HG02678 (cell line): ENCODE data around the gene OXSM.

Source experiments
- ATAC-seq: cut with Tn5 transposase; IDR thresholded peaks from one replicate; pipeline ENCODE4 v1.9.1; 2021; ENCODE audit warnings: mild to moderate bottlenecking, moderate library complexity; ENCODE audit not compliant: unreplicated experiment

The OXSM gene

GRCh38 chr3:25803833-25804232, 13.9 kb downstream of the OXSM start:
- no peak for ATAC-seq

- no peak for ATAC-seq
These were observed 14.8 kb downstream of the OXSM start for GRCh38 chr3:25804676-25805075.

- ATAC-seq, result no peak
These were observed 22.8 kb downstream of the OXSM start for GRCh38 chr3:25812644-25813043.

DNA sequence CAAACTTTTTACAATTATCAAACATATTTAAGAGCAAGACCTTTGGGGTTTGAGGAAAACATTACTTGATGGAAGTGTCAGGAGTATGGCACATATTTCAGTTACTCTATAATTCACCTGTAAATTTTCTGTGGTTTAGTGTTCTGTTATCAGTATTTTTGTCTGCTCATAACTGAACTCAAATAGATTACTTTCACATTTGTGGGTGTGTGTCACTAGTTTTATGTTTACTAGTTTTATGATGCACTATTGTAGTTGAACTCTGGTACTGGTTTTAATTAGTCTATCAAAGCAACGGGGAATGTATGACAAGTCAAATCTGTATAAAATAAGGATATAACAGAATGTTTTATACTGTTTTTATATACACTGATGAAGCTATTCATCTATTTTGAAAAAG, 27.2 kb downstream of the OXSM start:
- ATAC-seq, result peak; percentile 52

GRCh38 chr3:25817638-25818037, 27.7 kb downstream of the OXSM start:
- ATAC-seq, result no peak

- no peak for ATAC-seq
These were observed 28.4 kb downstream of the OXSM start for GRCh38 chr3:25818335-25818734.

- no peak for ATAC-seq
These were observed 30.5 kb downstream of the OXSM start for GRCh38 chr3:25820366-25820765.

GRCh38 chr3:25820816-25821486, 31.1 kb downstream of the OXSM start:
- no peak for ATAC-seq

DNA sequence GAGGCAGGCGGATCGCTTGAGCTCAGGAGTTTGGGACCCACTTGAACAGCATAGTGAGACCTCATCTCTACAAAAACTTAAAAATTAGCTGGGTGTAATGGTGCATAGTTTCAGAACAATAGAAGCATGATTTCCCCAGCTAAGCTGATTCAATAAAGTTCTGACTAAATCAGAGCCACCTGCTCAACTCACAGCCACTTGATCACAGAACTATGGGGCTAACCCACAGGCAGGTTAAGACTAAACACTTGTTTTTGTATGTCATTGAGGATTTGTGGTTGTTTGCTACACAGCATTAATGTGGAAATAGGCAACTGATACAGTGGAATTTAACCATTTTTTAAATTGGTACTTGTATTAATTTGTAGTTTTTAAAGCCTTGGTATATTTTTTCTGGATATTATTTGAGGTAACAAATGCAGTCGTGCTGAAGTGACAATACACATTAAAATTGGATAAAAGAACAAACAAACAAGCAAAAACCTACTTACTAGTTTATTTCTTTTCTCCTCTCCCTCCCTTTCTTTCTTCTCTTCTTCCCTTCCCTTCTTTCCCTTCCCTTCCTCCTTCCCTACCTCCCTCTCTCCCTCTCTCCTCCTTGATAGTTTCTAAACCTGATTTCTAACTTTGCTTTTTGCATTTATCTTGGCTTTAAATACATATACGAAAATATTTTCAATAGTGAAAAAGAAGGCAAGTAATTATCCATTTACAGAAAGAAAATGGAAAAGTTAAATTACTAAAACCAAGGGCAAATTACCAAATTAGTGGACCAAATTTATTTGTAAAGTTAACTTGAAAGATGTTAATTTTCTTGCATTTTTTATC, 32.1 kb downstream of the OXSM start:
- ATAC-seq, result no peak

GRCh38 chr3:25823314-25823713, 33.4 kb downstream of the OXSM start:
- ATAC-seq, result no peak

DNA sequence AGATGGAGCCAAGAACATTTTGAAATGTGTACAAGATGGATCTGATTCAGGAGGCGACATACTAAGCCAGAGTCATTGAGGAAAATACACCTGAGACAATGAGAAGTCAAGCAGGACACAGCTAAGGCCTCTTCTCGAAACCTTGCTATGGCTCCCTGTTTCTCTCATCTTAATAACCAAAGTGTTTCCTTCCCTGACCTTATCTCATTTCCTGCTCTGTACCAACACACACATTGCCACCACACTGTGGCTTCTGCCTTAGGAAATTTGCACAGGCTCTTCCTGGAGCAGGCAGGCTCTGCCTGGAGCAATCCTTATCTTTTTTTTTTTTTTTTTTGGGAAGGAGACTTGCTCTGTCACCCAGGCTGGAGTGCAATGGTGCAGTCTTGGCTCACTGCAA, 36.6 kb downstream of the OXSM start:
- no peak for ATAC-seq

DNA sequence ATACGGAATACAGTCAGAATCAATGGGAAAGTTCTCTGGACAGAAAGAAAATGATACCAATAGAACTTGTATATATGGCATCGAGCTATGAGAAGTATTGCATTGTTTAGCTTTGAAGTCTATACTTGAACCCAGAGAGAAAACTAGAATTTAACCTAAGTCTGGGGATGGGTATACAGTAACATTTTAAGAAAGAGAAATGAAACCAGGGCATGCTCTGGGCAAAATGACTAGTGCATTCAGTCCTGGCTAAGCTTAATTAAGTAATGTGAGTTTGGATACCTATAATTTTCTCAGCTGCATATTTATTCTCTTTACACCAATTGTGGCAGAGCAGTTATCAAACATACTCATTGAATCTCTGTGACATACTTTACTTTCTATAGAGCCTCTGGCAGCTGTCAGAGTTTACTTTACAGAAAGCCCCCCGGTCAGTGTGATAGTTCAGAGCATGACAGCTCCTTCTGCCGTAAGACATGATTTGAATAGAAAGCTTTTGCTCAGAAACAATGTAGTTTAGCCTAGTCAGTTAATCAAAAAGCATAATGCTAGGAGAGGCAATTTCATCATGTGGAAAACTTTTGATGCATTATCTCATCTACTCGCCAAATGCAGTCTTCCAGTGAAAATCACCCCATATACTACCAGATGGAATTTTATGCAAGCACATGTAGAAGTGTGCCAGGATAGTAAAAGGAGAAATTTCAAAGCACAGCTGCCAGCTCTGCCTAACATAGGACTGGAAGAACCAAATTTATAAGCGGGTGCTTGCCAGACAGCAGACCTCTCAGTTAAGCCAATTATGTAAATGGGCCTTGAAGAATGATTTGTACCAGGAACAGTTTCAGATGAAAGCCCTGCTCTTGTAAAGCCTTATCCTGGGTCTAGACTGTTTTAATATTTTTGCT, 40.7 kb downstream of the OXSM start:
- ATAC-seq, result no peak

GRCh38 chr3:25831578-25831977, 41.7 kb downstream of the OXSM start:
- no peak for ATAC-seq

DNA sequence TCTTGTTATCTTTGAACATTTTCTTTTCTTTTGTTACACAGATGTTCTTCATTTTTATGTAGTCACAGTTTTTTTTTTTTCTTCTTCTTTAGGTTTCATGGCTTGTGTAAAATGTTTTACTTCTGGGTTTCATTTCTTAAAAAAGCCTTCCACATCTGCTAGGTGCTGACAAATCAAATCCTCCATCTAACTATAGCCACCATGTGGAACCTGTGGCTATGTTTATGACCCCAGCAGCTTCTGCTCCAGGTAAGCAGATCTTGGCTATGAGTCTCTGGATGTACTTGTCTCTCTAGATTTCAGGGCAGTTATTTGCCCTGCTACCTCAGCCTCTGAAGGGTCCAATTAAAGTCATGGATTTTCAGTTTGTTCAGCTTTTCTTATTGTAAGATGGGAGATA, 44.5 kb downstream of the OXSM start:
- ATAC-seq, result peak; percentile 85

GRCh38 chr3:25836579-25836978, 46.7 kb downstream of the OXSM start:
- no peak for ATAC-seq

DNA sequence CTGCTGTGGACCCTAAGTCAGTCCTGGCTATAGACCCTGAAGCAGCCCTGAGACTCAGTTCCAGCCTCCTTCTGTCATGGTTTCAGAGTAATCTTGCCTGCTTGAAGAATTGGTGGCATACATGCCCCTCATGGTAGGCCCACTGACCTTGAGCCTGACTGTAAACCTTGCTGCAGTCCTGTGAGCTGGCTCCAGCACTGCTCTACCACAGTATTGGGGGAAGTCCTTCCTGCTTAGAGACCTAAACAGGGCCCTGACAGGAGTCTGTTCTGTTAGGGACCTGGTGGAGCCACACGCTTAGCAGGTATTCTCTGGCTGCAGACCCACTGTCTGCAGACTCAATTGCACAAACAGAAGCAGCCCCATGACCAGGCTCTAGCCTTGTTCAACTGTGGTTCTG, 47.1 kb downstream of the OXSM start:
- no peak for ATAC-seq

DNA sequence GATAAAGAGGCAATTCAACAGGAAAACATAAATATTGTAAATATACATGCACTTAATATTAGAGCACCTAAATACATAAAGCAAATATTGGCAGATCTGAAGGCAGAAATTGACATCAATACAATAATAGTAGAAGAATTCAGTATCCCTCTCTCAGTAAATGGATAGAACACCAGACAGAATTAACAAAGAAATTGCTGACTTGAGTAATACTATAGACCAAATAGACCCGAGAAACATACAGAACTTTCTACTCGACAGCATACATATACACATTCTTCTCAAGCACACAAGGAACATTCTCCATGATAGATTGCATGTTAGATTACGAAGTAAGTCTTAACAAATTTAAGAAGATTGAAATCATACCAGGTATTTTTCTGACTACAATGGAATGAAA, 50.2 kb downstream of the OXSM start:
- ATAC-seq, result no peak

DNA sequence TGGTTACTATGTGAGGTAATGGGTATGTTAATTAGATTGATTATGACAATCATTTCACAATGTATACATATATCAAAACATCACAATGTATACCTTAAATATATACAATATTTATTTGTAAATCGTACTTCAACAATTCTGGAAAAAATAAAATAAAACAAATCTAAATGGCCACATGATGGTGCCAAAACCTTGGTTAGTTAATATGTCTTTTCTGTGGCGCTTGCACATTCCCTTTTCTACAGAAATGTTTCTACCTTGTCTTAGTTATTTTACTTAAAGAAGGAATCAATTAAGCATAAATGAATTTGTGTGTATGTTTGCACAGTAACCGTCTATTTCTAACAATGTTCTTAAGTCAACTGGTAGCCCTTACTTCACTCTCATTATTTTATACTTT, 53.4 kb downstream of the OXSM start:
- ATAC-seq, result no peak
